ENCODE measurements around the gene ACSF3. TPM values are rescaled to one million over a fixed set of nuclear protein-coding genes. Genes with fewer than 3 reads are reported as not detected.
"Not testable (repeated sequence)": the region's sequence is repeated elsewhere in the genome, so short reads cannot be mapped to it uniquely, and the experiment has no call there.

The ACSF3 gene
- polyA plus RNA-seq, 1 donor from 2014 or later: 20.8 TPM

DNA sequence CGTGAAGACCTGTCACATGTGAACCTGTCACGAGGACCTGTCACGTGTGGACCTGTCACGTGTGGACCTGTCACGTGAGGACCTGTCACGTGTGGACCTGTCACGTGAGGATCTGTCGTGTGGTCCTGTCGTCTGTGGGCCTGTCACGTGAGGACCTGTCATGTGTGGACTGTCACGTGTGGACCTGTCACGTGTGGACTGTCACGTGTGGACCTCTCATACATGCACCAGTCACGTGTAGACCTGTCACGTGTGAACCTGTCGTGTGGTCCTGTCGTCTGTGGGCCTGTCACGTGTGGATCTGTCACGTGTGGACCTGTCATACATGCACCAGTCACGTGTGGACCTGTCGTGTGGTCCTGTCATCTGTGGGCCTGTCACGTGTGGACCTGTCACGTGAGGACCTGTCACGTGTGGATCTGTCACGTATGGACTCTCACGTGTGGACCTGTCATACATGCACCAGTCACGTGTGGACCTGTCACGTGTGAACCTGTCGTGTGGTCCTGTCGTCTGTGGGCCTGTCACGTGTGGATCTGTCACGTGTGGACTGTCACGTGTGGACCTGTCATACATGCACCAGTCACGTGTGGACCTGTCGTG lies 19.5 kb upstream of the ACSF3 start:
- H3K4me3 ChIP-seq (ENCODE audit: low read length); H3K9me3 ChIP-seq (ENCODE audit: low read length); H3K27me3 ChIP-seq (ENCODE audit: insufficient read depth, low read depth, low read length); H3K9me2 ChIP-seq (ENCODE audit: insufficient read depth, low read length); H3K4me2 ChIP-seq (ENCODE audit: low read length); H4K20me1 ChIP-seq (ENCODE audit: insufficient read depth); H3F3A ChIP-seq (ENCODE audit: insufficient read depth, low read length, poor library complexity, severe bottlenecking); H3K27ac ChIP-seq (ENCODE audit: low read length); H3K36me3 ChIP-seq (ENCODE audit: insufficient read depth, low read length); H3K9ac ChIP-seq (ENCODE audit: low read length); H2AFZ ChIP-seq (ENCODE audit: low read depth, low read length); H3K79me2 ChIP-seq (replicated peaks; ENCODE audit: insufficient read depth, low read length): not testable (repeated sequence)

DNA sequence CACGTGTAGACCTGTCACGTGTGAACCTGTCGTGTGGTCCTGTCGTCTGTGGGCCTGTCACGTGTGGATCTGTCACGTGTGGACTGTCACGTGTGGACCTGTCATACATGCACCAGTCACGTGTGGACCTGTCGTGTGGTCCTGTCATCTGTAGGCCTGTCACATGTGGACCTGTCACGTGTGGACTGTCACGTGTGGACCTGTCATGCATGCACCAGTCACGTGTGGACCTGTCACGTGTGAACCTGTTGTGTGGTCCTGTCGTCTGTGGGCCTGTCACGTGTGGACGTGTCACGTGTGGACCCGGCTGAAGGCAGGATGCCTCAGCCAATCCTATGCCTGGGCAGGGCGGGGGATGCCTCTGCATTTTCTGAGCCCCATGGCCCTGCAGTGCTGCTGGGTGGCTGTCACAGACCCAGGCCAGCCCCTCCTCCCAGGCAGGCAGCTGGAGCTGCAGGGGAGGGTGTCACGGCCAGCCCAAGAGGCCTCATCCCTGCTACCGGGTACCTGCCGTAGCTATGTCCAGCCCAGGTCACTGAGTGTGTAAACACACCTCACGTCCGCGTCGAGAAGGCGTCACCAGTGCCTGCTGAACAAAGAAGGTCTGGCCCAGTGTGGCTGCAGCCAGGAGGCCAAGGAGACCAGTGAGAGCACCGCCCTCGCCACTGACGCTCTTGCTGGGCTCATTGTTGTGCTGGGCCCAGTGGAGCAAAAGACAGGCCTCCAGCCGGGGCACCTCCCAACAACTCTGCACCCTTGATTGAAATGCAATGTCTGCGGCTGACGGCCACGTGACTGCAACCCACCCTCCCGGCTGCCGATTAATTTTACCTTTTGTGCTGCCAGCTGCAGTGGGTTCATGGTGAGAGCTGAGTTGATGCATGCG lies 18.6 kb upstream of the ACSF3 start:
- H3K9me2 ChIP-seq (ENCODE audit: insufficient read depth, low read length): no peaks in the 10 kb centered on the region

DNA sequence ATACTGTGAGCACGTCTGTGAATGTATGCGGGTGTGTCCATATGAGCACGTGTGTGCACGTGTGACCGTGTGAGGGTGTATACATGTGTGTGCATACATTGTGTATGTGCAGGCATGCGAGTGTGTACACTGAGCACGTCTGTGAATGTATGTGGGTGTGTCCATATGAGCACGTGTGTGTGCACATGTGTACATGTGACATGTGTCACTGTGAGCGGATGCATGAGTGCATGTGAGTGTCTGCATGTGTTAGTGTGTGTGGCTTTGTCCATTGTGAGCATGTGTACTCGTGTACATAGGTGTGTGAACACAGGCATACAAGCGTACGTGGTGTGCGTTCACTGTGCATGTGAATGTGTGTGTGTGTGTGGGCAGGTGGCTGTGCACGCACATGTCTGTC lies 17.5 kb upstream of the ACSF3 start:
- no peak overlapping the region for H3K4me3 ChIP-seq (ENCODE audit: low read length)
- no peaks in the 10 kb centered on the region for H3K36me3 ChIP-seq (ENCODE audit: insufficient read depth, low read length)
- no peaks in the 10 kb centered on the region for H3K9me3 ChIP-seq (ENCODE audit: low read length)
- no peaks in the 10 kb centered on the region for H3K79me2 ChIP-seq (replicated peaks; ENCODE audit: insufficient read depth, low read length)
- no peaks in the 10 kb centered on the region for H4K20me1 ChIP-seq (ENCODE audit: insufficient read depth)
- no peak overlapping the region for H3K4me2 ChIP-seq (ENCODE audit: low read length)
- no peak overlapping the region for H3K9ac ChIP-seq (ENCODE audit: low read length)
- TF ChIP-seq, protein P1, sequence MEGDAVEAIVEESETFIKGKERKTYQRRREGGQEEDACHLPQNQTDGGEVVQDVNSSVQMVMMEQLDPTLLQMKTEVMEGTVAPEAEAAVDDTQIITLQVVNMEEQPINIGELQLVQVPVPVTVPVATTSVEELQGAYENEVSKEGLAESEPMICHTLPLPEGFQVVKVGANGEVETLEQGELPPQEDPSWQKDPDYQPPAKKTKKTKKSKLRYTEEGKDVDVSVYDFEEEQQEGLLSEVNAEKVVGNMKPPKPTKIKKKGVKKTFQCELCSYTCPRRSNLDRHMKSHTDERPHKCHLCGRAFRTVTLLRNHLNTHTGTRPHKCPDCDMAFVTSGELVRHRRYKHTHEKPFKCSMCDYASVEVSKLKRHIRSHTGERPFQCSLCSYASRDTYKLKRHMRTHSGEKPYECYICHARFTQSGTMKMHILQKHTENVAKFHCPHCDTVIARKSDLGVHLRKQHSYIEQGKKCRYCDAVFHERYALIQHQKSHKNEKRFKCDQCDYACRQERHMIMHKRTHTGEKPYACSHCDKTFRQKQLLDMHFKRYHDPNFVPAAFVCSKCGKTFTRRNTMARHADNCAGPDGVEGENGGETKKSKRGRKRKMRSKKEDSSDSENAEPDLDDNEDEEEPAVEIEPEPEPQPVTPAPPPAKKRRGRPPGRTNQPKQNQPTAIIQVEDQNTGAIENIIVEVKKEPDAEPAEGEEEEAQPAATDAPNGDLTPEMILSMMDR (IDR thresholded peaks at IDR 0.05; ENCODE audit: poor library complexity, severe bottlenecking): no peak
- no peak for TF ChIP-seq MXI1 (conservative IDR thresholded peaks at IDR 0.05; ENCODE audit: poor library complexity, severe bottlenecking)
- TF ChIP-seq TAF1 (IDR thresholded peaks at IDR 0.05; ENCODE audit: low read depth): no peak
- TF ChIP-seq RAD21 (conservative IDR thresholded peaks at IDR 0.05): no peak
- TF ChIP-seq, protein P2, sequence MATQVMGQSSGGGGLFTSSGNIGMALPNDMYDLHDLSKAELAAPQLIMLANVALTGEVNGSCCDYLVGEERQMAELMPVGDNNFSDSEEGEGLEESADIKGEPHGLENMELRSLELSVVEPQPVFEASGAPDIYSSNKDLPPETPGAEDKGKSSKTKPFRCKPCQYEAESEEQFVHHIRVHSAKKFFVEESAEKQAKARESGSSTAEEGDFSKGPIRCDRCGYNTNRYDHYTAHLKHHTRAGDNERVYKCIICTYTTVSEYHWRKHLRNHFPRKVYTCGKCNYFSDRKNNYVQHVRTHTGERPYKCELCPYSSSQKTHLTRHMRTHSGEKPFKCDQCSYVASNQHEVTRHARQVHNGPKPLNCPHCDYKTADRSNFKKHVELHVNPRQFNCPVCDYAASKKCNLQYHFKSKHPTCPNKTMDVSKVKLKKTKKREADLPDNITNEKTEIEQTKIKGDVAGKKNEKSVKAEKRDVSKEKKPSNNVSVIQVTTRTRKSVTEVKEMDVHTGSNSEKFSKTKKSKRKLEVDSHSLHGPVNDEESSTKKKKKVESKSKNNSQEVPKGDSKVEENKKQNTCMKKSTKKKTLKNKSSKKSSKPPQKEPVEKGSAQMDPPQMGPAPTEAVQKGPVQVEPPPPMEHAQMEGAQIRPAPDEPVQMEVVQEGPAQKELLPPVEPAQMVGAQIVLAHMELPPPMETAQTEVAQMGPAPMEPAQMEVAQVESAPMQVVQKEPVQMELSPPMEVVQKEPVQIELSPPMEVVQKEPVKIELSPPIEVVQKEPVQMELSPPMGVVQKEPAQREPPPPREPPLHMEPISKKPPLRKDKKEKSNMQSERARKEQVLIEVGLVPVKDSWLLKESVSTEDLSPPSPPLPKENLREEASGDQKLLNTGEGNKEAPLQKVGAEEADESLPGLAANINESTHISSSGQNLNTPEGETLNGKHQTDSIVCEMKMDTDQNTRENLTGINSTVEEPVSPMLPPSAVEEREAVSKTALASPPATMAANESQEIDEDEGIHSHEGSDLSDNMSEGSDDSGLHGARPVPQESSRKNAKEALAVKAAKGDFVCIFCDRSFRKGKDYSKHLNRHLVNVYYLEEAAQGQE (IDR thresholded peaks at IDR 0.05; ENCODE audit: borderline replicate concordance): no peak
- TF ChIP-seq EP300 (conservative IDR thresholded peaks at IDR 0.05; ENCODE audit: poor library complexity, severe bottlenecking): no peak
- no peak for TF ChIP-seq POLR2AphosphoS5 (IDR thresholded peaks at IDR 0.05)
- TF ChIP-seq EZH2 (IDR thresholded peaks at IDR 0.05; ENCODE audit: borderline replicate concordance, insufficient read depth, low read length, poor library complexity, severe bottlenecking): no peak
- TF ChIP-seq SMC3 (conservative IDR thresholded peaks at IDR 0.05; ENCODE audit: poor library complexity): no peak
- H2AFZ ChIP-seq (ENCODE audit: low read depth, low read length): no peak overlapping the region
- H3F3A ChIP-seq (ENCODE audit: insufficient read depth, low read length, poor library complexity, severe bottlenecking): no peaks in the 10 kb centered on the region
- H3K27ac ChIP-seq (ENCODE audit: low read length): no peak overlapping the region
- H3K9me2 ChIP-seq (ENCODE audit: insufficient read depth, low read length): no peaks in the 10 kb centered on the region
- no peaks in the 10 kb centered on the region for H3K27me3 ChIP-seq (ENCODE audit: insufficient read depth, low read depth, low read length)

More for the DNA sequence above, 18.6 kb upstream of the ACSF3 start:
- H3K79me2 ChIP-seq (replicated peaks; ENCODE audit: insufficient read depth, low read length): no peaks in the 10 kb centered on the region
- H3K27me3 ChIP-seq (ENCODE audit: insufficient read depth, low read depth, low read length): no peaks in the 10 kb centered on the region
- H3K4me2 ChIP-seq (ENCODE audit: low read length): no peak overlapping the region
- no peaks in the 10 kb centered on the region for H3K9me3 ChIP-seq (ENCODE audit: low read length)
- TF ChIP-seq TAF1 (IDR thresholded peaks at IDR 0.05; ENCODE audit: low read depth): no peak
- no peak for TF ChIP-seq EZH2 (IDR thresholded peaks at IDR 0.05; ENCODE audit: borderline replicate concordance, insufficient read depth, low read length, poor library complexity, severe bottlenecking)
- no peak for TF ChIP-seq POLR2AphosphoS5 (IDR thresholded peaks at IDR 0.05)
- no peak for TF ChIP-seq MXI1 (conservative IDR thresholded peaks at IDR 0.05; ENCODE audit: poor library complexity, severe bottlenecking)
- no peak for TF ChIP-seq SMC3 (conservative IDR thresholded peaks at IDR 0.05; ENCODE audit: poor library complexity)
- H3K27ac ChIP-seq (ENCODE audit: low read length): no peak overlapping the region
- H3K36me3 ChIP-seq (ENCODE audit: insufficient read depth, low read length): no peaks in the 10 kb centered on the region
- H4K20me1 ChIP-seq (ENCODE audit: insufficient read depth): no peaks in the 10 kb centered on the region
- H3K9ac ChIP-seq (ENCODE audit: low read length): no peak overlapping the region
- H3K4me3 ChIP-seq (ENCODE audit: low read length): no peak overlapping the region
- no peaks in the 10 kb centered on the region for H3F3A ChIP-seq (ENCODE audit: insufficient read depth, low read length, poor library complexity, severe bottlenecking)
- H2AFZ ChIP-seq (ENCODE audit: low read depth, low read length): no peak overlapping the region

All from neural cell (in vitro differentiated cells).